Measurements from ENCODE around the gene SLC16A9. TPM values are rescaled to one million over a fixed set of nuclear protein-coding genes. Genes with fewer than 3 reads are reported as not detected.
A peak's percentile ranks its signal among the peaks of the same experiment; 100 is the strongest.
"Not testable (repeated sequence)": the region's sequence is repeated elsewhere in the genome, so short reads cannot be mapped to it uniquely, and the experiment has no call there.

The SLC16A9 gene
- 8.2 TPM for total RNA-seq

GRCh38 chr10:59709395-59710125 lies at the start of gene SLC16A9:
Gene SLC16A9 (minus strand): TSS chr10:59709850. CDS start chr10:59684291, 25,559 bp downstream.
- no peak for FAIRE-seq
- peak; percentile 74 to 82 for DNase-seq (ENCODE audit: low spot score in 2 of 2)

GRCh38 chr10:59757966-59758365 lies 48.3 kb upstream of the SLC16A9 start:
- FAIRE-seq (no peak), DNase-seq (ENCODE audit: low spot score in 2 of 2) (no peak)

GRCh38 chr10:59754951-59755350 lies 45.3 kb upstream of the SLC16A9 start:
- no peak for DNase-seq (ENCODE audit: low spot score in 2 of 2)
- no peak for FAIRE-seq

GRCh38 chr10:59753267-59753666 lies 43.6 kb upstream of the SLC16A9 start, which contains the start of gene MRLN:
Gene MRLN (minus strand): TSS chr10:59753455.
- no peak for DNase-seq (ENCODE audit: low spot score in 2 of 2)
- no peak for FAIRE-seq

GRCh38 chr10:59752278-59752940 lies 42.8 kb upstream of the SLC16A9 start:
- DNase-seq (ENCODE audit: low spot score in 2 of 2): no peak
- FAIRE-seq: no peak

GRCh38 chr10:59750155-59750945 lies 40.7 kb upstream of the SLC16A9 start:
- DNase-seq (ENCODE audit: low spot score in 2 of 2): no peak

GRCh38 chr10:59748834-59749233 lies 39.2 kb upstream of the SLC16A9 start:
- DNase-seq (ENCODE audit: low spot score in 2 of 2): no peak
- no peak for FAIRE-seq

More at GRCh38 chr10:59750155-59750945, 40.7 kb upstream of the SLC16A9 start:
- no peak for FAIRE-seq

GRCh38 chr10:59745163-59745650 lies 35.6 kb upstream of the SLC16A9 start:
- FAIRE-seq (no peak), DNase-seq (ENCODE audit: low spot score in 2 of 2) (no peak)

GRCh38 chr10:59744762-59745161 lies 35.1 kb upstream of the SLC16A9 start:
- DNase-seq (ENCODE audit: low spot score in 2 of 2); FAIRE-seq: not testable (repeated sequence)

- DNase-seq (ENCODE audit: low spot score in 2 of 2); FAIRE-seq: not testable (repeated sequence)
Measured at GRCh38 chr10:59744156-59744555, 34.5 kb upstream of the SLC16A9 start.

GRCh38 chr10:59741583-59741982 lies 31.9 kb upstream of the SLC16A9 start:
- DNase-seq (ENCODE audit: low spot score in 2 of 2): no peak
- no peak for FAIRE-seq

GRCh38 chr10:59741048-59741447 lies 31.4 kb upstream of the SLC16A9 start:
- DNase-seq (ENCODE audit: low spot score in 2 of 2) (no peak), FAIRE-seq (no peak)

- DNase-seq (ENCODE audit: low spot score in 2 of 2) (no peak), FAIRE-seq (no peak)
Measured at GRCh38 chr10:59736749-59737148, 27.1 kb upstream of the SLC16A9 start.

GRCh38 chr10:59735296-59735695 lies 25.6 kb upstream of the SLC16A9 start:
- FAIRE-seq: no peak
- DNase-seq (ENCODE audit: low spot score in 2 of 2): no peak

GRCh38 chr10:59734014-59734462 lies 24.4 kb upstream of the SLC16A9 start:
- no peak for DNase-seq (ENCODE audit: low spot score in 2 of 2)
- FAIRE-seq: no peak

GRCh38 chr10:59733321-59734013 lies 23.8 kb upstream of the SLC16A9 start:
- DNase-seq (ENCODE audit: low spot score in 2 of 2); FAIRE-seq: not testable (repeated sequence)

- FAIRE-seq; DNase-seq (ENCODE audit: low spot score in 2 of 2): not testable (repeated sequence)
Measured at GRCh38 chr10:59732849-59733248, 23.2 kb upstream of the SLC16A9 start.

- not testable (repeated sequence) for FAIRE-seq; DNase-seq (ENCODE audit: low spot score in 2 of 2)
Measured at GRCh38 chr10:59729167-59729566, 19.5 kb upstream of the SLC16A9 start.

GRCh38 chr10:59724098-59724938 lies 14.7 kb upstream of the SLC16A9 start:
- DNase-seq (ENCODE audit: low spot score in 2 of 2): no peak
- no peak for FAIRE-seq

Measured in frontal cortex (tissue), 4 donors.